ENCODE results near the gene CD79B. TPM values are rescaled to one million over a fixed set of nuclear protein-coding genes. Genes with fewer than 3 reads are reported as not detected.
A peak's percentile ranks its signal among the peaks of the same experiment; 100 is the strongest.

CD79B gene
- total and polyA plus RNA-seq, 2 of the 13 experiments (the other 11 are each of a cell fraction or from before 2014, with no cell fraction given) = not detected

GRCh38 chr17:63919311-63919723, 12.8 kb downstream of the CD79B start (continued):
- TF ChIP-seq E2F5 (CRISPR knock-in tag; conservative IDR thresholded peaks at IDR 0.05) (no peak), DZIP1 (CRISPR knock-in tag; IDR thresholded peaks at IDR 0.05) (no peak), SALL1 (CRISPR knock-in tag; IDR thresholded peaks at IDR 0.05) (peak; percentile 43; the same call in 1 of the 2 replicates), KDM5B (CRISPR knock-in tag; IDR thresholded peaks at IDR 0.05; ENCODE audit: borderline replicate concordance) (no peak), FOXP4 (CRISPR knock-in tag; IDR thresholded peaks at IDR 0.05) (no peak), TOE1 (CRISPR knock-in tag; IDR thresholded peaks at IDR 0.05) (no peak), ZNF501 (CRISPR knock-in tag; IDR thresholded peaks at IDR 0.05) (0 out of 2 replicates have a peak, but pooled peaks have one; percentile 32), CSRNP2 (CRISPR knock-in tag; conservative IDR thresholded peaks at IDR 0.05; ENCODE audit: low read depth) (no peak), MEIS2 (CRISPR knock-in tag; IDR thresholded peaks at IDR 0.05) (no peak), ZNF414 (CRISPR knock-in tag; IDR thresholded peaks at IDR 0.05) (no peak), ZNF580 (CRISPR knock-in tag; IDR thresholded peaks at IDR 0.05; ENCODE audit: borderline replicate concordance, low read depth) (peak; percentile 48; the same call in 1 of the 2 replicates), NR2F6 (IDR thresholded peaks at IDR 0.05) (no peak), NR2F6 (CRISPR knock-in tag; IDR thresholded peaks at IDR 0.05) (peak; percentile 25; the same call in 1 of the 2 replicates), SMC3 (IDR thresholded peaks at IDR 0.05; ENCODE audit: low read length) (peak; percentile 79), MAFF (IDR thresholded peaks at IDR 0.05; ENCODE audit: low read depth, low read length) (peak; percentile 44; the same call in 1 of the 2 replicates), TFAP4 (IDR thresholded peaks at IDR 0.05; ENCODE audit: borderline replicate concordance, low read depth) (peak; percentile 35; the same call in 1 of the 2 replicates), NPAS2 (CRISPR knock-in tag; IDR thresholded peaks at IDR 0.05; ENCODE audit: borderline replicate concordance) (no peak), RXRB (CRISPR knock-in tag; IDR thresholded peaks at IDR 0.05; ENCODE audit: borderline replicate concordance) (peak; percentile 44; the same call in 1 of the 2 replicates), MIXL1 (CRISPR knock-in tag; IDR thresholded peaks at IDR 0.05) (no peak), CEBPG (CRISPR knock-in tag; IDR thresholded peaks at IDR 0.05) (no peak), NR2C2 (CRISPR knock-in tag; IDR thresholded peaks at IDR 0.05; ENCODE audit: borderline replicate concordance) (no peak), ZSCAN9 (CRISPR knock-in tag; IDR thresholded peaks at IDR 0.05; ENCODE audit: borderline replicate concordance) (0 out of 2 replicates have a peak, but pooled peaks have one; percentile 21)
